Pericardium fibroblast (primary cell): Measurements from ENCODE around the gene ACAP3. TPM values are rescaled to one million over a fixed set of nuclear protein-coding genes. Genes with fewer than 3 reads are reported as not detected.

Source experiments
- total RNA-seq: library from RNA; depleted of rRNA; stranded (reverse); fragments of >200 nt; gene quantifications from 2 replicates; pipeline ENCODE4 v1.2.3, GENCODE V29; 2015

Gene ACAP3
- total RNA-seq, result 28.4 and 41.5 TPM in 2 replicates

DNA sequence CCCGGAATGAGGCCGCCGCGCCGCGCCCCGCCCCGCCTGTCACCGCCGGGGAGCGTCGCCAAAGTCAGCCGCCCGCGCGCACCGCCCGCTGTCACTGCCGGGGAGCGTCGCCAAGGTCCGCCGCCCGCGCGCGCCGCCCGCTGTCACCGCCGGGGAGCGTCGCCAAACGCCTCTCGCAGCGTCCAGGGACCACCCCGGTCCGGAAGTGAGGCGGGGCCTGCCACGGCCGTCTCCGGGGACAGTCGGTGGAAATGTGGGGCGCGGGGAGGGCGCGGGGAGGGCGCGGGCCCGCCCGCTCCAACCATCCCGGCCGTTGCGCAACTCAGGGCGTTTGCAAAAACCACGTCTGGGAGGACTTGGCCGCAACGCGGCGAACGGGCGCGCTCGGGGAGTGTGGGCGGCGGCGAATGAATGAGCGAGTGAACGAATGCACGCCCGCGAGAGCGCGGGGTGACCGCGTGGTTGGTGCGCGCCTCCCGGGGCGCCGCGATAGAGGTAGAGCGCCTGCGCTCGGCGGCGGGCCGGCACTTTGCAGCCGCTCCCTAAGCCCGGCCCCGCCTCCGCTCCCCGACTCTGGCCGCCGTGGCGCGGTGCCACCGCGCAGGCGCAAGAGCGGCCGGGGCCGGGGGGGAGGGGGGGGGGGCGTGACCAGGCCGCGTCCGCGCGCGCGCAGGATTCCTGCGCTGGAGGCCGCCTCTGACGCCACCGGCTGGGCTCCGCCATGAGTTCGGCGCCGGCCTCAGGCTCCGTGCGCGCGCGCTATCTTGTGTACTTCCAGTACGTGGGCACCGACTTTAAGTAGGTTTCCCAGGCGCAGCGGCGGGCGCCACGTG lies at the start of gene ACAP3, which contains the start of gene PUSL1:
TSS of gene ACAP3 (minus strand) at position 8 of the 833 bp plus-strand sequence. CDS start 115 bp downstream, outside the sequence.
TSS of gene PUSL1 (plus strand) at position 675 of the 833 bp plus-strand sequence. CDS start at position 722, 47 bp downstream.

DNA sequence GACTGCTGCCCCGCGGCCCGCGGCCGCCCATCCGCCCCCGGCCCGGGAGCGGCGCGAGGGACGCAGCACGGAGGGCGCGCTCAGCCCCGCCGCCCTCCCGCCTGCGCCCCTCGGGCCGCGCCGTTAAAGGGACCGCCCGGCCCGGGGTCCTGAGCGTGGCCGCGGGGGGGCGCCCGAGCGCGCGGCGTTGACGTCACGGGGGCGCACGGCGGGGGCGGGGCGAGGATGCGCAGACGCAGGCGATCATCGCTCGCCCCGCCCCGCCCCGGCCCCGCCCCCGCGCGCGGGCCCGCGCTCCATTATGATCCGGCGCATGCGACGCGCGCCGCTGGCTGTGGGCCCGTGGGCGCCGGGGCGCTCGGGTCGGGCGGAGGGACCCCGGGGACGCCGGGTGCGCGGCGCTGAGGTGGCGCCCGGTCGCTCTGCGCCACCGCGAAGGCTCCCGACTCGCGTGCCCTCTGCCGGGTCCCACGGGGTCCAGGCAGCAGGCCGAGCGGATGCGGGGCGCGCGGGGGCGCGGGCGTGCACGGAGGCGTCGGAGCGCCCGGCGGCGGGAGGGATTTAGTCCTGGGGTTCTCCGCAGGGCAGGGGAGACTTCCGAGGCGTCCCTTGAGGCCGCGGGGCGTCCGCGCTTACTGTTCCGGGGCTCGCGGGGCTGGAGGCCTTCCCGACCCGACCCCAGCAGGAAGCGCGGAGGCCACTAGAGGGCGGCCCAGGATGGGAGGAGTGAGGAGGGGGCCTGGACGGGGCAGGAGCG lies 41.7 kb upstream of the ACAP3 start, which contains the start of gene DVL1:
TSS of gene DVL1 (minus strand) at position 163 of the 757 bp plus-strand sequence. CDS start 353 bp downstream, outside the sequence.

GRCh38 chr1:1331068-1331965 lies 23.6 kb upstream of the ACAP3 start, which contains the start of gene TAS1R3:
TSS of gene TAS1R3 (plus strand) at chr1:1331280. CDS start at chr1:1331346, 66 bp downstream.

DNA sequence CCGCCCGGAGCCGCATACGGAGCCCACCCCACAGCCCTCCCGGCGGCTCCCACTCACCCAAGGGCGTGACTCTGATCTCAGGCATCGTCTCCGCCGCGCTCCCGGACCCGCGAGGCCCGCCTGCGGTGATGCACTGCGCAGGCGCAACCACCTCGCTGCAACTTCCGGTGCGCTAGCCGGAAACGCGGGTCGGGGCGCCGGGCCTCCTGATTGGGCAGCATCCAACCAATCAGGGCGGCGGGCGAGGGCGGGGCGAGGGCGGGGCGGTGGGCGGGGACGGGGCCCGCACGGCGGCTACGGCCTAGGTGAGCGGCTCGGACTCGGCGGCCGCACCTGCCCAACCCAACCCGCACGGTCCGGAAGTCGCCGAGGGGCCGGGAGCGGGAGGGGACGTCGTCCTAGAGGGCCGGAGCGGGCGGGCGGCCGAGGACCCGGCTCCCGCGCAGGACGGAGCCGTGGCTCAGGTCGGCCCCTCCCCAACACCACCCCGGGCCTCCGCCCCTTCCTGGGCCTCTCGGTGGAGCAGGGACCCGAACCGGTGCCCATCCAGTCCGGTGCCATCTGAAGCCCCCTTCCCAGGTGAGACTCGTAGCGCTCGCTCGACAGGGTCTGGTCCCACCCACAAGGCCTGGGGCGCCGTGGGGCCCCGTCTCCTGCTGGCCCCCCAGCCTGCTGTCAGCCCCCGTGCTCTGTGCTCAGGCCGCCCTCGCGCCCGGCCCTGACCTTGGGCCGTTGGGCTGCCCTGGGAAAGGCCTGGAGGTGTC lies 17.0 kb upstream of the ACAP3 start, which contains the start of the genes CPTP and INTS11:
TSS of gene CPTP (plus strand) at position 279 of the 764 bp plus-strand sequence. CDS start 2,109 bp downstream, outside the sequence.
TSS of gene INTS11 (minus strand) at position 137 of the 764 bp plus-strand sequence. CDS start at position 85, 52 bp downstream.

GRCh38 chr1:1273512-1274298 lies 34.0 kb downstream of the ACAP3 start, which contains the start of gene UBE2J2:
TSS of gene UBE2J2 (minus strand) at chr1:1273854. CDS start at chr1:1267992, 5,862 bp downstream.

DNA sequence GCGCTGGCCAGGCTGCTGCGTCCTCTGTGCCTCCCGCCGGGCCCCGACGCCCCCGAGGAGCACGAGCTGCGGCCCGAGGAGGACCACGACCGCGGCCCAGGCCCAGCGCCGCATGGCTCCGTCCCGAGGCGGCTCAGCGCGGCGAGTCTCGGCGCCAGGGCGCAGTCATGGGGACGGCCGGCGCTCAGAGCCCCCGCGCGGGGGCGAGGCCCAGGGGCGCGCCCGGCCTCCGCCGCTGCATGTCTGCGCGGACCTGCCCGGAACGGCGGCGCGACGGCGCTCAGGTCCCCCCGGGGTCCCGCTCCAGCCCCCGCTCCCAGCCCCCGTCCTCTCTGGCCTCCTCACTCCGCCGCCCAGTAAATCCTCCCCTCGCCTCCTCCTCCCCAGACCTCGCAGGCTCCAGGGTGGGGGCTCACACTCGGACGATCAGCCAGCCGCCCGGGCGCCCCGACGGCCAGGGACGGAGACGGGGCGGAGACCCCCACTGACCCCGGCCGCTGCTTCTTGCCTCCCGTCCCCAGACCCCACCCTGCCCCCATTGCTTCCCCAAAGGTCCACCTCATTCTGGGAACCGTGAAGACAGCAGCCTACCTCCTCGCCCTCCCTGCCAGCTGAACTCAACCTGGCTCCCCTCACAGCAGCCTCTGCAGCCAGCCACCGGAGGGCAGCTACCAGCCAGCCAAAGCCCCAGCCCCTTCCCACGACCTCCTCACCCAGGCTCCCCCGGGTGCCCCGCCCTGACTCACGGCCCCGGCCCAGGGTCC lies 61.0 kb downstream of the ACAP3 start, which contains the start of gene C1QTNF12:
TSS of gene C1QTNF12 (minus strand) at position 146 of the 764 bp plus-strand sequence. CDS start at position 114, 32 bp downstream.

Other genes with a start within 250 kb of the ACAP3 start
- gene RNF223, start 233.6 kb downstream of the ACAP3 start, total RNA-seq, result not detected in 2 replicates
- 6.9 and 13.7 TPM in 2 replicates for gene C1orf159, start 191.8 kb downstream of the ACAP3 start, total RNA-seq
- gene TTLL10, start 134.1 kb downstream of the ACAP3 start, total RNA-seq, result not detected in 2 replicates
- gene TNFRSF18, start 101.3 kb downstream of the ACAP3 start, total RNA-seq, result not detected in 2 replicates
- not detected in 2 replicates for gene TNFRSF4, start 93.8 kb downstream of the ACAP3 start, total RNA-seq
- 162 and 228 TPM in 2 replicates for gene SDF4, start 75.9 kb downstream of the ACAP3 start, total RNA-seq
- gene B3GALT6, start 75.7 kb downstream of the ACAP3 start, total RNA-seq, result 34.2 and 34.5 TPM in 2 replicates
- 0.26 and 3.9 TPM in 2 replicates for gene C1QTNF12, start 61.2 kb downstream of the ACAP3 start, total RNA-seq
- gene UBE2J2, start 34.1 kb downstream of the ACAP3 start, total RNA-seq, result 25.6 and 36.6 TPM in 2 replicates
- gene SCNN1D, start 27.5 kb downstream of the ACAP3 start, total RNA-seq, result 0.82 and 5.0 TPM in 2 replicates
- gene PUSL1, start 667 bp upstream of the ACAP3 start, total RNA-seq, result 36.8 and 39.9 TPM in 2 replicates
- gene INTS11, start 16.7 kb upstream of the ACAP3 start, total RNA-seq, result 66.6 and 67.9 TPM in 2 replicates
- 28.4 and 40.4 TPM in 2 replicates for gene CPTP, start 16.9 kb upstream of the ACAP3 start, total RNA-seq
- gene TAS1R3, start 23.4 kb upstream of the ACAP3 start, total RNA-seq, result 0.35 TPM in 1 of 2 replicates, not detected in the other
- 48.9 and 51.7 TPM in 2 replicates for gene DVL1, start 41.5 kb upstream of the ACAP3 start, total RNA-seq
- 368 and 672 TPM in 2 replicates for gene MXRA8, start 50.6 kb upstream of the ACAP3 start, total RNA-seq
- 101 and 136 TPM in 2 replicates for gene AURKAIP1, start 67.3 kb upstream of the ACAP3 start, total RNA-seq
- gene CCNL2, start 91.4 kb upstream of the ACAP3 start, total RNA-seq, result 92.3 and 98.2 TPM in 2 replicates
- 102 and 107 TPM in 2 replicates for gene MRPL20, start 99.4 kb upstream of the ACAP3 start, total RNA-seq
- gene ANKRD65, start 113.3 kb upstream of the ACAP3 start, total RNA-seq, result 0.35 and 2.9 TPM in 2 replicates
- 12.3 and 18.0 TPM in 2 replicates for gene VWA1, start 127.8 kb upstream of the ACAP3 start, total RNA-seq
- gene ATAD3C, start 141.8 kb upstream of the ACAP3 start, total RNA-seq, result under 0.01 TPM in 1 of 2 replicates, not detected in the other
- gene ATAD3B, start 163.8 kb upstream of the ACAP3 start, total RNA-seq, result 8.0 and 27.4 TPM in 2 replicates
- gene ATAD3A, start 204.2 kb upstream of the ACAP3 start, total RNA-seq, result 23.4 and 27.7 TPM in 2 replicates
- gene TMEM240, start 232.7 kb upstream of the ACAP3 start, total RNA-seq, result 4.1 and 6.1 TPM in 2 replicates